ENCODE data around the gene ITPA. TPM values are rescaled to one million over a fixed set of nuclear protein-coding genes. Genes with fewer than 3 reads are reported as not detected.
A peak's percentile ranks its signal among the peaks of the same experiment; 100 is the strongest.

The ITPA gene
- total and polyA plus RNA-seq, 2 of the 13 experiments (the other 11 are each of a cell fraction or from before 2014, with no cell fraction given) = 60.1 to 103 TPM

DNA sequence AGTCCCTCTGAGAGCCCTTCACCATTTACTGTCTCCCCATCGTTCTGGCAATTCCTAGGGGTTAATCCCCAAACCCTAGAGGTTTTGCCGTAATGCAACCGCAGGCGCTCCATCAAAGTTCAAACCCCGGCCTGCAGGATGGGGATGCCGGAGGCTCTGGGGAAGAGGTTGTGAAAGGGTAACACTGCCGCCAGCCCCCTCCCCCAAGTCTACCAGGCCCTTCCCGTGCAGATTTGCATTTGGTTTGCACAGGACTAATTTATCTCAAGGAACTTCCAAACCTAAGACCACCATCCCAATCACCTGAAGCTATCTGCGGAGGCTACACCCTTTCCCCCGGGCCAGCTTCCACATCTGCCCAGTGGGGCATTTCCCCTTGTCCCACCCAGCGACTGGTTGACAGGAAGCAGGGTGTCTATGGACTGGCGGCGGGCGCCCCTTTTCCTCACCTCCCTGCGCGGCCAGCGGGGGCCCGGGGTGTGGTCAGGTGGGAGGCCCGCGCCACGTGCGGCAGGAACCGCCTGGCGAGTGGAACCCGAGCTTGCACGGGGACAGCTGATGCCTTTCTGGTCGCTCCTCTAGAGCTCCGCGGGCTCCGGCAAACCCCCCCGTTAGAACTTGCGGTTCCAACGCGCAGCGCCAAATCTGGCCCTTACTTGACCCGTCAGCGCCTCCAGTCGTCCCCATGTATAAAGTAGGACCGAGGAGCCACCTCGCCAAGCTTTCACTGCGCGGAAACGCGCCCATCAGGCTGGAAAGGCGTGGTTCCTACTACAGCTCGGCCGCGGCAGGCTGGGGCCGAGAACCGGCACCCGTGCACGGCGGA is 39.1 kb downstream of the ITPA start (continued):
- TF ChIP-seq, protein P1, sequence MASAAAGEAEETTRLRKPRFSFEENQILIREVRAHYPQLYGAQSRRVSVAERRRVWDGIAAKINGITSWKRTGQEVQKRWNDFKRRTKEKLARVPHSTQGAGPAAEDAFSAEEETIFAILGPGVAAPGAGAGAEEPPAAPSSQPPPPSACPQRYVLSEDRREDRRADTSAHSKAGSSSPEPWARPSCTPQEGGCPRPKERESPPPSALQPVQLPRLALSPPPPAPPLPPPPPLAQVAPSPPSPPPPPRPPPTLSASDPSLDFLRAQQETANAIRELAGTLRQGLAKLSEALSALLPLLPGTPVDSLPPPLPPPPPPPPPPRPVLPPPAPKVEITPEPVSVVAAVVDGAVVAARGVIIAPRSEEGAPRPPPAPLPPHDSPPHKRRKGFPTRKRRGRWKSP (CRISPR knock-in tag; IDR thresholded peaks at IDR 0.05) = 0 out of 2 replicates have a peak, but pooled peaks have one; percentile 16
- TF ChIP-seq, protein P2, sequence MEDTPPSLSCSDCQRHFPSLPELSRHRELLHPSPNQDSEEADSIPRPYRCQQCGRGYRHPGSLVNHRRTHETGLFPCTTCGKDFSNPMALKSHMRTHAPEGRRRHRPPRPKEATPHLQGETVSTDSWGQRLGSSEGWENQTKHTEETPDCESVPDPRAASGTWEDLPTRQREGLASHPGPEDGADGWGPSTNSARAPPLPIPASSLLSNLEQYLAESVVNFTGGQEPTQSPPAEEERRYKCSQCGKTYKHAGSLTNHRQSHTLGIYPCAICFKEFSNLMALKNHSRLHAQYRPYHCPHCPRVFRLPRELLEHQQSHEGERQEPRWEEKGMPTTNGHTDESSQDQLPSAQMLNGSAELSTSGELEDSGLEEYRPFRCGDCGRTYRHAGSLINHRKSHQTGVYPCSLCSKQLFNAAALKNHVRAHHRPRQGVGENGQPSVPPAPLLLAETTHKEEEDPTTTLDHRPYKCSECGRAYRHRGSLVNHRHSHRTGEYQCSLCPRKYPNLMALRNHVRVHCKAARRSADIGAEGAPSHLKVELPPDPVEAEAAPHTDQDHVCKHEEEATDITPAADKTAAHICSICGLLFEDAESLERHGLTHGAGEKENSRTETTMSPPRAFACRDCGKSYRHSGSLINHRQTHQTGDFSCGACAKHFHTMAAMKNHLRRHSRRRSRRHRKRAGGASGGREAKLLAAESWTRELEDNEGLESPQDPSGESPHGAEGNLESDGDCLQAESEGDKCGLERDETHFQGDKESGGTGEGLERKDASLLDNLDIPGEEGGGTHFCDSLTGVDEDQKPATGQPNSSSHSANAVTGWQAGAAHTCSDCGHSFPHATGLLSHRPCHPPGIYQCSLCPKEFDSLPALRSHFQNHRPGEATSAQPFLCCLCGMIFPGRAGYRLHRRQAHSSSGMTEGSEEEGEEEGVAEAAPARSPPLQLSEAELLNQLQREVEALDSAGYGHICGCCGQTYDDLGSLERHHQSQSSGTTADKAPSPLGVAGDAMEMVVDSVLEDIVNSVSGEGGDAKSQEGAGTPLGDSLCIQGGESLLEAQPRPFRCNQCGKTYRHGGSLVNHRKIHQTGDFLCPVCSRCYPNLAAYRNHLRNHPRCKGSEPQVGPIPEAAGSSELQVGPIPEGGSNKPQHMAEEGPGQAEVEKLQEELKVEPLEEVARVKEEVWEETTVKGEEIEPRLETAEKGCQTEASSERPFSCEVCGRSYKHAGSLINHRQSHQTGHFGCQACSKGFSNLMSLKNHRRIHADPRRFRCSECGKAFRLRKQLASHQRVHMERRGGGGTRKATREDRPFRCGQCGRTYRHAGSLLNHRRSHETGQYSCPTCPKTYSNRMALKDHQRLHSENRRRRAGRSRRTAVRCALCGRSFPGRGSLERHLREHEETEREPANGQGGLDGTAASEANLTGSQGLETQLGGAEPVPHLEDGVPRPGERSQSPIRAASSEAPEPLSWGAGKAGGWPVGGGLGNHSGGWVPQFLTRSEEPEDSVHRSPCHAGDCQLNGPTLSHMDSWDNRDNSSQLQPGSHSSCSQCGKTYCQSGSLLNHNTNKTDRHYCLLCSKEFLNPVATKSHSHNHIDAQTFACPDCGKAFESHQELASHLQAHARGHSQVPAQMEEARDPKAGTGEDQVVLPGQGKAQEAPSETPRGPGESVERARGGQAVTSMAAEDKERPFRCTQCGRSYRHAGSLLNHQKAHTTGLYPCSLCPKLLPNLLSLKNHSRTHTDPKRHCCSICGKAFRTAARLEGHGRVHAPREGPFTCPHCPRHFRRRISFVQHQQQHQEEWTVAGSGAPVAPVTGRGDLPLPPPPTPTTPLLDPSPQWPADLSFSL (CRISPR knock-in tag; IDR thresholded peaks at IDR 0.05) = no peak
- TF ChIP-seq, protein P3, sequence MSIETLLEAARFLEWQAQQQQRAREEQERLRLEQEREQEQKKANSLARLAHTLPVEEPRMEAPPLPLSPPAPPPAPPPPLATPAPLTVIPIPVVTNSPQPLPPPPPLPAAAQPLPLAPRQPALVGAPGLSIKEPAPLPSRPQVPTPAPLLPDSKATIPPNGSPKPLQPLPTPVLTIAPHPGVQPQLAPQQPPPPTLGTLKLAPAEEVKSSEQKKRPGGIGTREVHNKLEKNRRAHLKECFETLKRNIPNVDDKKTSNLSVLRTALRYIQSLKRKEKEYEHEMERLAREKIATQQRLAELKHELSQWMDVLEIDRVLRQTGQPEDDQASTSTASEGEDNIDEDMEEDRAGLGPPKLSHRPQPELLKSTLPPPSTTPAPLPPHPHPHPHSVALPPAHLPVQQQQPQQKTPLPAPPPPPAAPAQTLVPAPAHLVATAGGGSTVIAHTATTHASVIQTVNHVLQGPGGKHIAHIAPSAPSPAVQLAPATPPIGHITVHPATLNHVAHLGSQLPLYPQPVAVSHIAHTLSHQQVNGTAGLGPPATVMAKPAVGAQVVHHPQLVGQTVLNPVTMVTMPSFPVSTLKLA (IDR thresholded peaks at IDR 0.05) = no peak
- no peak for TF ChIP-seq ZMAT3 (CRISPR knock-in tag; conservative IDR thresholded peaks at IDR 0.05)
- peak; percentile 45; the same call in 1 of the 2 replicates for TF ChIP-seq ZNF768 (CRISPR knock-in tag; IDR thresholded peaks at IDR 0.05)
- TF ChIP-seq HIVEP1 (CRISPR knock-in tag; IDR thresholded peaks at IDR 0.05) = peak; percentile 18; the same call in 1 of the 2 replicates
- TF ChIP-seq MYNN (CRISPR knock-in tag; IDR thresholded peaks at IDR 0.05; ENCODE audit: low read depth) = 0 out of 2 replicates have a peak, but pooled peaks have one; percentile 29
- TF ChIP-seq NFIB (CRISPR knock-in tag; IDR thresholded peaks at IDR 0.05; ENCODE audit: borderline replicate concordance) = no peak
- TF ChIP-seq, protein P4, sequence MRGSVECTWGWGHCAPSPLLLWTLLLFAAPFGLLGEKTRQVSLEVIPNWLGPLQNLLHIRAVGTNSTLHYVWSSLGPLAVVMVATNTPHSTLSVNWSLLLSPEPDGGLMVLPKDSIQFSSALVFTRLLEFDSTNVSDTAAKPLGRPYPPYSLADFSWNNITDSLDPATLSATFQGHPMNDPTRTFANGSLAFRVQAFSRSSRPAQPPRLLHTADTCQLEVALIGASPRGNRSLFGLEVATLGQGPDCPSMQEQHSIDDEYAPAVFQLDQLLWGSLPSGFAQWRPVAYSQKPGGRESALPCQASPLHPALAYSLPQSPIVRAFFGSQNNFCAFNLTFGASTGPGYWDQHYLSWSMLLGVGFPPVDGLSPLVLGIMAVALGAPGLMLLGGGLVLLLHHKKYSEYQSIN (CRISPR knock-in tag; IDR thresholded peaks at IDR 0.05; ENCODE audit: borderline replicate concordance) = no peak
- TF ChIP-seq TARDBP (CRISPR knock-in tag; IDR thresholded peaks at IDR 0.05) = no peak
- TF ChIP-seq ZNF468 (CRISPR knock-in tag; IDR thresholded peaks at IDR 0.05) = peak; percentile 77; the same call in 1 of the 2 replicates
- no peak for TF ChIP-seq ZNF816 (CRISPR knock-in tag; IDR thresholded peaks at IDR 0.05; ENCODE audit: borderline replicate concordance)
- TF ChIP-seq MEIS2 (CRISPR knock-in tag; IDR thresholded peaks at IDR 0.05) = peak; percentile 53; the same call in 1 of the 2 replicates
- TF ChIP-seq ZNF343 (CRISPR knock-in tag; IDR thresholded peaks at IDR 0.05) = no peak
- TF ChIP-seq EP300 (IDR thresholded peaks at IDR 0.05; ENCODE audit: low read depth in 2 of 2, low read length in 2 of 2) = no peak
- 0 out of 2 replicates have a peak, but pooled peaks have one; percentile 0 for TF ChIP-seq EP300 (CRISPR knock-in tag; IDR thresholded peaks at IDR 0.05; ENCODE audit: borderline replicate concordance)

All from HepG2 (cell line).